ENCODE results near the gene XAB2.

XAB2 gene

GRCh38 chr19:7617172-7617571 lies 12.2 kb downstream of the XAB2 start:
- DNase-seq (ENCODE audit: low spot score): no peak
- TF ChIP-seq, protein P1, sequence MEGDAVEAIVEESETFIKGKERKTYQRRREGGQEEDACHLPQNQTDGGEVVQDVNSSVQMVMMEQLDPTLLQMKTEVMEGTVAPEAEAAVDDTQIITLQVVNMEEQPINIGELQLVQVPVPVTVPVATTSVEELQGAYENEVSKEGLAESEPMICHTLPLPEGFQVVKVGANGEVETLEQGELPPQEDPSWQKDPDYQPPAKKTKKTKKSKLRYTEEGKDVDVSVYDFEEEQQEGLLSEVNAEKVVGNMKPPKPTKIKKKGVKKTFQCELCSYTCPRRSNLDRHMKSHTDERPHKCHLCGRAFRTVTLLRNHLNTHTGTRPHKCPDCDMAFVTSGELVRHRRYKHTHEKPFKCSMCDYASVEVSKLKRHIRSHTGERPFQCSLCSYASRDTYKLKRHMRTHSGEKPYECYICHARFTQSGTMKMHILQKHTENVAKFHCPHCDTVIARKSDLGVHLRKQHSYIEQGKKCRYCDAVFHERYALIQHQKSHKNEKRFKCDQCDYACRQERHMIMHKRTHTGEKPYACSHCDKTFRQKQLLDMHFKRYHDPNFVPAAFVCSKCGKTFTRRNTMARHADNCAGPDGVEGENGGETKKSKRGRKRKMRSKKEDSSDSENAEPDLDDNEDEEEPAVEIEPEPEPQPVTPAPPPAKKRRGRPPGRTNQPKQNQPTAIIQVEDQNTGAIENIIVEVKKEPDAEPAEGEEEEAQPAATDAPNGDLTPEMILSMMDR (IDR thresholded peaks at IDR 0.05; ENCODE audit: extremely low read depth, missing control alignments): no peak

GRCh38 chr19:7614859-7615741 lies 14.2 kb downstream of the XAB2 start:
- TF ChIP-seq, protein P1 (IDR thresholded peaks at IDR 0.05; ENCODE audit: extremely low read depth, missing control alignments): no peak
- no peak for DNase-seq (ENCODE audit: low spot score)

GRCh38 chr19:7612282-7613274 lies 16.8 kb downstream of the XAB2 start:
- DNase-seq (ENCODE audit: low spot score): no peak
- TF ChIP-seq, protein P1 (IDR thresholded peaks at IDR 0.05; ENCODE audit: extremely low read depth, missing control alignments): no peak

DNA sequence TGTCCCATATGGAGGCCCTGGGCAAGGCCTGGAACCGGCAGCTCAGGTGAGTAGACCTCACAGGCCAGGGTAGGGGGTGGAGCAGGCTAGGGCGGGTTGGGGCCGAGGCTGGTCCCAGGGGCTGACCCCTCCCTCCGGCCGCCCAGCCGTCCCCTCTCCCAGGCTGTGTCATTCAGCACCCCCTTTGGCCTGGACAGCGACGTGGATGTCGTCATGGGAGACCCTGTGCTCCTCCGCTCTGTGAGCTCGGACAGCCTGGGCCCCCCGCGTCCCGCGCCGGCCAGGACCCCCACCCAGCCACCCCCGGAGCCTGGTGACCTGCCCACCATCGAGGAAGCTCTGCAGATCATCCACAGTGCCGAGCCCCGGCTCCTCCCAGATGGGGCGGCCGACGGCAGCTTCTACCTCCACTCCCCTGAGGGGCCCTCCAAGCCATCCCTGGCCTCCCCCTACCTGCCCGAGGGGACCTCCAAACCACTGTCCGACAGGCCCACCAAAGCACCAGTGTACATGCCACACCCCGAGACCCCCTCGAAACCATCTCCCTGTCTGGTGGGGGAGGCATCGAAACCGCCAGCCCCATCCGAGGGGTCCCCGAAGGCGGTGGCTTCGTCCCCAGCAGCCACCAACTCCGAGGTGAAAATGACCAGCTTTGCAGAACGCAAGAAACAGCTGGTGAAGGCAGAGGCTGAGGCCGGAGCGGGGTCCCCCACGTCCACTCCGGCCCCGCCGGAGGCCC lies 17.6 kb downstream of the XAB2 start:
- TF ChIP-seq, protein P1 (IDR thresholded peaks at IDR 0.05; ENCODE audit: extremely low read depth, missing control alignments): no peak
- no peak for DNase-seq (ENCODE audit: low spot score)

DNA sequence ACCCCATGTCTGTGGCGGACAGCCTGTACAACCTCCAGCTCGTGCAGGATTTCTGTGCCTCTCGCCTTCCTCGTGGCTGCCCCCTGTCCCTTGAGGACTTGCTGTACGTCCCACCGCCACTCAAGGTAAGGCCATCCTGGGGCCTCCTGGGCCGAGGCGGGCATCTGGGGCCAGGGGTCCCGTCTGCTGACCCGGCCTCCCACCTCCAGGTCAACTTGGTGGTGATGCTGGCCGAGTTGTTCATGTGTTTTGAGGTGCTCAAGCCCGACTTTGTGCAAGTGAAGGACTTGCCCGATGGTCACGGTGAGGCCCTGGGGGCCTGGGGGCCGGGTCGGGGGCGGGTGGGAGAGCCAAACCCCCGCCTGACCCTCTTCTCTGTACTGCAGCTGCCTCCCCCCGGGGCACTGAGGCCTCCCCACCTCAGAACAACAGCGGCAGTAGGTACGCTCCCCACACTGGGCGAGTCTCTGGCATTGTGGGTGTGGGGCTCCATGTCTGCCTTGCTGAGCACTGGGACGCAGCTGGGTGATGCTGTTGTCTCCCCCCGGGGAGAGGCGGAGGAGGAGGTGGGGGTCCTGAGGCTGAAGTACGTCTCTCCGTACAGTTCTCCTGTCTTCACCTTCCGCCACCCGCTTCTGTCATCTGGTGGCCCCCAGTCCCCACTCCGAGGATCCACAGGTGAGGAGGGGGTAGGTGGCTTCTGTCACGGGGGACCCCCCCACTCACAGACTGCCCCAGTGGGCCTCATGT lies 18.7 kb downstream of the XAB2 start:
- no peak for DNase-seq (ENCODE audit: low spot score)
- TF ChIP-seq, protein P1 (IDR thresholded peaks at IDR 0.05; ENCODE audit: extremely low read depth, missing control alignments): no peak

- TF ChIP-seq, protein P1 (IDR thresholded peaks at IDR 0.05; ENCODE audit: extremely low read depth, missing control alignments): no peak
- DNase-seq (ENCODE audit: low spot score): no peak
Measured at GRCh38 chr19:7607874-7608560, 21.3 kb downstream of the XAB2 start.
